ENCODE measurements around the gene SEC23IP.

The SEC23IP gene

DNA sequence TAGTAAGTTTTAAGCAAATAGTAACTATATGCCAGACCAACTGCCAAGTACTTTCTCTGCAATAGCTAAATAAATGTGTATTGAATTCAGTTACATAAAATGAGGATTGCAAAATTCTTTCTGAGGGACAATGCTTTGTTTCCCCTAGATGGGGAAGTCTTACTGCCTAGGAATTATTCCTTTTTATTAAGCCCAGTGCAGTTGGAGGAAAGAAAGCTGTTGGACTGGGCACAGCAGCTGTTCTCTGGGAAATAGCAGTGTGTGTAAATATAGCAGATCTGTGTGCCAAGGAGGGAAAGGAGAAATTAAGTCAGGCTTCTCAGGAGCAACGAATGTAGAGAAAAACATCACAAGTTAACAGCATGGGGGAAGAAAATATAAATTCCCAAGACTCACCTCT is 77.1 kb downstream of the SEC23IP start:
- no peak overlapping the region for H3K4me3 ChIP-seq (ENCODE audit: low read length)
- no peaks in the 10 kb centered on the region for H3K9me3 ChIP-seq (ENCODE audit: control insufficient read depth, low read length)

DNA sequence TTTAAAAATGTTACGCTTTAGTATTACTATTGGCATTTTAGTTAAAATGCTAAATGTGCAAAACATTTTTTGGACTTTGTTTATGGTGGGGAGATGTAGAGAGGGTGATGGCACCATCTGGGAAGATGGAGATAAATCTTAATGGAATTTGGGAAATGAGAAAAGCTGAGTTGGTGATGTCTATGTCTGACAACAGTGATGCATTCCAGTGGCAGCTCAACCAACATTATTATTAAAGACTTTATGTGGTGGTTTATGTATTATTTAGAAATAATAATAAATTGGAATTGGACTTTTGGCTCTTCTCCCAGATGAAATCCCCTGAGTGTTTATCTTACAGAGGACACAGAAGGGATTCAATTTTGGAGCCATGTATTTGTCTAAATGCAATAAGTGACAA is 77.6 kb downstream of the SEC23IP start:
- no peaks in the 10 kb centered on the region for H3K4me1 ChIP-seq (ENCODE audit: control insufficient read depth, insufficient read depth, low read length)
- no peaks in the 10 kb centered on the region for H3K9me3 ChIP-seq (ENCODE audit: control insufficient read depth, low read length)
- H3K36me3 ChIP-seq (ENCODE audit: control insufficient read depth, insufficient read depth, low read length): no peaks in the 10 kb centered on the region
- no peaks in the 10 kb centered on the region for H3K27me3 ChIP-seq (ENCODE audit: control insufficient read depth, insufficient read depth, low read length)
- H3K9ac ChIP-seq (ENCODE audit: low read length): no peak overlapping the region
- no peak overlapping the region for H3K4me3 ChIP-seq (ENCODE audit: low read length)

More for the DNA sequence above, 77.1 kb downstream of the SEC23IP start:
- H3K4me1 ChIP-seq (ENCODE audit: control insufficient read depth, insufficient read depth, low read length): no peaks in the 10 kb centered on the region
- H3K36me3 ChIP-seq (ENCODE audit: control insufficient read depth, insufficient read depth, low read length): no peaks in the 10 kb centered on the region
- no peaks in the 10 kb centered on the region for H3K27me3 ChIP-seq (ENCODE audit: control insufficient read depth, insufficient read depth, low read length)
- no peak overlapping the region for H3K9ac ChIP-seq (ENCODE audit: low read length)

DNA sequence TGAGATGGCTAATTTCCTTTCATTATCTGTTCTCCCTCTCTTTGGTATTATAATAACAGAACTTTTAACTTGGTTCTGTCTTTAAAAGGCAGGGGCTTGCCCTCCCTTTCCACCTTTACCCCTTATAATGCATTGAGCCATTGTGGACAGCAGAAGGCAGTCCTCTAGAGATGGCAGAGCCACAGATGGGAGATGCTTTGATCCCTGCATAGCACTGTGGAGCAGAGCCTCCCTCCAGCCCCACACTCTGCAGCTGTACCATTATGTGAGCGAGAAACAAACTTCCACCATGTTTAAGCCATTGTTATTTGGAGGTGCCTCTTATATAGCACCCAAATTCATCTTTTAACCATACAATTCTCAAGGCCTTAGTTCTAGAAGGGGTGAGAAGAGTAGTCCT is 78.4 kb downstream of the SEC23IP start:
- no peaks in the 10 kb centered on the region for H3K9me3 ChIP-seq (ENCODE audit: control insufficient read depth, low read length)
- no peaks in the 10 kb centered on the region for H3K27me3 ChIP-seq (ENCODE audit: control insufficient read depth, insufficient read depth, low read length)
- no peaks in the 10 kb centered on the region for H3K4me1 ChIP-seq (ENCODE audit: control insufficient read depth, insufficient read depth, low read length)
- no peak overlapping the region for H3K9ac ChIP-seq (ENCODE audit: low read length)
- no peak overlapping the region for H3K4me3 ChIP-seq (ENCODE audit: low read length)
- no peaks in the 10 kb centered on the region for H3K36me3 ChIP-seq (ENCODE audit: control insufficient read depth, insufficient read depth, low read length)

DNA sequence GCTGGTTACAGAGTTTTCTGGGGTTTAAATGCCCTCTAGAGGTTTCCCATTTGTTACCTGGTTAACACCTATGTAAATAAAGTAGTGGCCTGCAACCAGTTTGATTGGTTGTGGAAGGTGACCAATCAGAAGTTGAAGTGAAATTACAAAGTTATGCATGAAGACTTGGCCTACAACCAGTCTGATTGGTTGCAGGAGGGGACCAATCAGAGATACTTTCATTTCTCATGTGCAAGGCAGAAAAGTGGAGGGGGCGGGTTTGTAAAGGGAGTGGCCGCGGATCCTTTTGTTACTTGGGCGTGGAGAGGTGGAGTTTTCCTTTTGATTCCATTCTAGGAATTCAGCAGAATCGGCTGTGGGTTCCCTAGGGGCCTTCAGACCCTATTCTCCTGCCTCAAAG is 80.8 kb downstream of the SEC23IP start:
- no peaks in the 10 kb centered on the region for H3K4me1 ChIP-seq (ENCODE audit: control insufficient read depth, insufficient read depth, low read length)
- no peaks in the 10 kb centered on the region for H3K36me3 ChIP-seq (ENCODE audit: control insufficient read depth, insufficient read depth, low read length)
- no peak overlapping the region for H3K4me3 ChIP-seq (ENCODE audit: low read length)
- H3K9me3 ChIP-seq (ENCODE audit: control insufficient read depth, low read length): no peaks in the 10 kb centered on the region
- H3K27me3 ChIP-seq (ENCODE audit: control insufficient read depth, insufficient read depth, low read length): no peaks in the 10 kb centered on the region
- no peak overlapping the region for H3K9ac ChIP-seq (ENCODE audit: low read length)

DNA sequence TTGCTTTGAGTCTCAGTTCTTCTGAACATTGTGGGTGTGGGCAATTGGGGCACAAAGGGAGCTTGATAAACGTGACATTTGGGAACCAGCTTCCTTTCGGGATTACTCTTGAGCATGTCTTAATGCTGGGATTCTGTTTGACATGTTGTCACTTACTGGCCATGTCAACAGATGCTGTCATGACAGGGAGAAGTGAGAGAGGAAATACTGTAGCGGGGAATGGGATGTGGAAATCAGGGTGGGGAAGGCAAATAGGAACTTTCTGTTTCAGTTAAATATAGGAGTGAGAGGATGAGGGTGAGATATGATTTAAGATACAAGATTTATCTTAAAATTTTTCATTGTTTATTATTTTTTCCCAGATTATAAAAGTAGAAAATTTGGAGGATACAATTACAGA is 83.9 kb downstream of the SEC23IP start:
- no peak overlapping the region for H3K9ac ChIP-seq (ENCODE audit: low read length)
- no peak overlapping the region for H3K4me3 ChIP-seq (ENCODE audit: low read length)
- H3K27me3 ChIP-seq (ENCODE audit: control insufficient read depth, insufficient read depth, low read length): no peaks in the 10 kb centered on the region
- H3K9me3 ChIP-seq (ENCODE audit: control insufficient read depth, low read length): no peaks in the 10 kb centered on the region
- H3K36me3 ChIP-seq (ENCODE audit: control insufficient read depth, insufficient read depth, low read length): no peaks in the 10 kb centered on the region
- no peaks in the 10 kb centered on the region for H3K4me1 ChIP-seq (ENCODE audit: control insufficient read depth, insufficient read depth, low read length)

DNA sequence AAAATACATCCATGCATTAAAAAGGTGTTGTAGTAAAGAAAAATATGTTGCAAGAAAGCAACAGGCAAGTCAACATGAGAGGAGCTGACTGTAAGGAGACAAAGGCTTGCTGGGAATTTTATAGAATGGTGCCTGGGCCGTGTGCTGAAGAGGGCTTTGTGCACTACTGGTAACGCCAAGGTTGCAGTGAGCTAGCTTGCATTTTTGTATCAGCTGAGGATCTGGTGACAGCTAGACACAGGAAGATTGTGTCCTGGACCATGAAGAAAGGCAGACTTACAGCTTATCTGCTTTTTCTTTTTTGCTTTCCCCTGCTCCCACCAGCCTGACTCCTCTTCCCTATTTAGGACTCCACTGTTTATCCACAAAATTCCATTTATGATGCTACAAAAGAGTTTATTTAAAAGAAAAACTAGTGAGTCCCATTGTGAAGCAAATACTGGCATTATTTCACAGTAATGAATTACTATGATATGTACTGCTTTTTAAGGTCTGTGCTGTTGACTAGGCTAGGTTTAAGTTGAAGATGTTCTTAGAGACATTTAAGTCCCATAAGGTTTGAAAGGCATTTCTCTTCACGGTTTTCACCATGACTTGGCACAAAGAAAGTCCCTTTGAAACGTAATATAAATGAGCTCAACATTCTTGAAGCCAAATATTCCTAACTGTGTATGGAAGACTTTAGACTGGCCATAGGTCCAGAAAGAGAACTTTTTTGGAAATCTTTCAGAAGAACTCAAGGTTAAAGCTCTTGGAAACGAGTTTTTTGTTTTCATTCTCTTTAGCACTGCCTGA is 88.6 kb downstream of the SEC23IP start:
- H3K27me3 ChIP-seq (ENCODE audit: control insufficient read depth, insufficient read depth, low read length): no peaks in the 10 kb centered on the region
- H3K9ac ChIP-seq (ENCODE audit: low read length): no peak overlapping the region
- no peaks in the 10 kb centered on the region for H3K9me3 ChIP-seq (ENCODE audit: control insufficient read depth, low read length)
- H3K4me3 ChIP-seq (ENCODE audit: low read length): no peak overlapping the region
- H3K36me3 ChIP-seq (ENCODE audit: control insufficient read depth, insufficient read depth, low read length): no peaks in the 10 kb centered on the region
- H3K4me1 ChIP-seq (ENCODE audit: control insufficient read depth, insufficient read depth, low read length): no peaks in the 10 kb centered on the region

DNA sequence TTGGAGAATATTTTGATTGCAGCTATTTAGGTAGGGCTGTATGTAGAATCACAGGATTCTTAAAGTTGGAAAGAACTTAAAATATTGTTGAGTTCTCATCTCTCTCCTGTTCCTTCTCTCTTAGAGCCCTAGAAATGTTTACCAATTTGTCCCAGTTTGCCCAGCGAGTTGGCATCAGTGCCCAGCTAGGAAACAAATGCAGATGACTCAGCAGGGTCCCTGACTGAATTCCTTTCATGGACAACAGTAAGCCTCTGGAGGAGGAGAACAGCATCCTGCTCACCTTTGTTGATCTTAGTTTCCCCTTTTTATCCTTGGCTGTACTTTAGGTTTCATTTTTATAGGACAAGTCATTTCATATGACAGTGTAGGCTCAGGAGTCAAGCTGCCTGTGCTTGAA is 89.3 kb downstream of the SEC23IP start:
- no peak overlapping the region for H3K9ac ChIP-seq (ENCODE audit: low read length)
- H3K9me3 ChIP-seq (ENCODE audit: control insufficient read depth, low read length): no peaks in the 10 kb centered on the region
- no peak overlapping the region for H3K4me3 ChIP-seq (ENCODE audit: low read length)
- no peaks in the 10 kb centered on the region for H3K4me1 ChIP-seq (ENCODE audit: control insufficient read depth, insufficient read depth, low read length)
- H3K36me3 ChIP-seq (ENCODE audit: control insufficient read depth, insufficient read depth, low read length): no peaks in the 10 kb centered on the region
- no peaks in the 10 kb centered on the region for H3K27me3 ChIP-seq (ENCODE audit: control insufficient read depth, insufficient read depth, low read length)

DNA sequence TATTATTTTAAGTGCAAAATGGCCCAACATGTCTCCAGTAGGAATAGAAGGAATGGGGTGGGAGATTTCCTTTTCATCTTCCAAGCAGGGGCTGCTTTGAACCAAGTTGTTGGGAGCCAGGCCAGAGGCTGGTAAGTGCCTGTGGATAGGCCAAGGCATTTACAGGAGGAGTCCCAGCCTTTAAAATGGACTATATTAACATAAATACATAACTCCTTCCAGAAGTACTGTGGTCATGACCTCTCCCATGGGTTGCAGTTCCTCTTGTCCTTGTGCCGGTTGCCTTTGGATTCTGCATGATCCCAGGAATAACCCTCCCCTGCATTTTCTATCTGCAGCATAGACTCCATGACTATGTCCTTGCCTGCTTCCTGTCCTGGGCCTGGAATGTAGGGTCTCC is 95.8 kb downstream of the SEC23IP start:
- no peak overlapping the region for H3K9ac ChIP-seq (ENCODE audit: low read length)
- H3K9me3 ChIP-seq (ENCODE audit: control insufficient read depth, low read length): no peaks in the 10 kb centered on the region
- H3K36me3 ChIP-seq (ENCODE audit: control insufficient read depth, insufficient read depth, low read length): no peaks in the 10 kb centered on the region
- no peaks in the 10 kb centered on the region for H3K4me1 ChIP-seq (ENCODE audit: control insufficient read depth, insufficient read depth, low read length)
- no peak overlapping the region for H3K4me3 ChIP-seq (ENCODE audit: low read length)
- peaks cover 4% of the 10 kb centered on the region for H3K27me3 ChIP-seq (ENCODE audit: control insufficient read depth, insufficient read depth, low read length)

DNA sequence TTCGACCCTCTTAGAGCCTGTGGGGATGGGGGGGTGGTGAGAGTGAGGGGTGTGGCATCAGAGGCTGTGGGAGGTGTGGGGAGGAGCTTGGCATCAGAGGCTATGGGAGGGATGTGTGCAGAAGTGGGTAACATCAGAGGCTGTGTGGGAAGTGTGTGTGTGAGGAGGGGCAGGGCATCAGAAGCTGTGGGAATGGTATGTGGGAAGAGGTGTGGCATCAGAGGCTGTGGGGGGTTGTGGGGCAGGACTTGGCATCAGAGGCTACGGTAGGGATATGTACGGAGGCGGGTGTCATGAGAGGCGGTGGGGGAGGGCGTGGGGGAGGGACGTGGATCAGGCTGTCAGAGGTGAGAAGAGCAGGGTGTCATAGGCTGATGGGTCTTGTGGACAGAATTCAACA is 97.4 kb downstream of the SEC23IP start:
- Histone ChIP-seq H3K36me3 (ENCODE audit: control insufficient read depth, insufficient read depth, low read length) (no peaks in the 10 kb centered on the region), H3K9ac (ENCODE audit: low read length) (no peak overlapping the region)

DNA sequence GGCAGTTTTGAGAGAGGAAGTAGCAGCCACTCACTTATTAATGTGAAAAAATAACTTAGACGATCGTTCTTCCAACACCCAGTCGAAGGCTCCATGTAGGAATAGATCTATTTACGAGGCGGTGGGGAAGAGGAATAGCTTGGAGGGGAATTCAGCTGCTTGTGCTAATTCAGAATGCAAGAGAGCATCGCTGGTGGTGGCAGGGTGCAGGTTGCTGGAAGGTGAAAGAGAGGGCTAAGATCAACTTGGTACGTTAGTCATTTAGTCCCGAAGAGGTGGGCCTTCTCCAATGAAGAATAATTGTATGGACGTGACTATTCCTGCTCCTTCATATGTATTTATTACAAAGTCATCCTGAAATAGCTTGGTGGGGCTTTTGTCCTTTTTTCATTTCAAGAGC is 98.5 kb downstream of the SEC23IP start:
- Histone ChIP-seq H3K36me3 (ENCODE audit: control insufficient read depth, insufficient read depth, low read length) (no peaks in the 10 kb centered on the region), H3K9me3 (ENCODE audit: control insufficient read depth, low read length) (no peaks in the 10 kb centered on the region), H3K4me1 (ENCODE audit: control insufficient read depth, insufficient read depth, low read length) (no peaks in the 10 kb centered on the region), H3K9ac (ENCODE audit: low read length) (no peak overlapping the region), H3K27me3 (ENCODE audit: control insufficient read depth, insufficient read depth, low read length) (peaks cover 4% of the 10 kb centered on the region), H3K4me3 (ENCODE audit: low read length) (no peak overlapping the region)

More for the DNA sequence above, 97.4 kb downstream of the SEC23IP start:
- Histone ChIP-seq H3K9me3 (ENCODE audit: control insufficient read depth, low read length) (no peaks in the 10 kb centered on the region), H3K27me3 (ENCODE audit: control insufficient read depth, insufficient read depth, low read length) (peaks cover 4% of the 10 kb centered on the region), H3K4me1 (ENCODE audit: control insufficient read depth, insufficient read depth, low read length) (no peaks in the 10 kb centered on the region), H3K4me3 (ENCODE audit: low read length) (no peak overlapping the region)

DNA sequence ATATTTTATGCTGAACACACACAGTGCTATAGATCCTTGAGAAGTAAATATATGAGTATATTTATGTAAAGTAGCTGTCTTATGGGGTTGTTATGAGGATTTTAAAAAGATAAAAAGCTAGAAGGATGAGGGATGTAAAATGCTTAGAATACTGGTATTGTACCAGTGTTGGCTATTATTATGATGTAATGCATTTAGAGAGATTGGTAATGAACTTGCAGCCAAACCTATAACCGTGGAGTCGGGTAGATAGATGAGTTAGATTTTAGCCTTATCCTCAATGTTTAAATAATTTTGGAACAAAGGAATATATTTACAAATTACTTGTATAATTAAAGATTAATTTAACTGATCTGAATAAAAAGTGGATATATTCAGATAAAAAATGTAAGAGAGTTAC is 99.3 kb downstream of the SEC23IP start:
- Histone ChIP-seq H3K4me1 (ENCODE audit: control insufficient read depth, insufficient read depth, low read length) (no peaks in the 10 kb centered on the region), H3K9me3 (ENCODE audit: control insufficient read depth, low read length) (no peaks in the 10 kb centered on the region), H3K36me3 (ENCODE audit: control insufficient read depth, insufficient read depth, low read length) (no peaks in the 10 kb centered on the region), H3K9ac (ENCODE audit: low read length) (no peak overlapping the region), H3K27me3 (ENCODE audit: control insufficient read depth, insufficient read depth, low read length) (peaks cover 4% of the 10 kb centered on the region), H3K4me3 (ENCODE audit: low read length) (no peak overlapping the region)

Measured in mucosa of stomach (tissue), 1 donor.